Anterior cingulate cortex (tissue), 58 donors: ENCODE data around the gene NT5C3A.
"Not testable (repeated sequence)": the region's sequence is repeated elsewhere in the genome, so short reads cannot be mapped to it uniquely, and the experiment has no call there.

ENCODE experiments used
- DNase-seq, 58 donors: peaks; one replicate each; lab custom pipeline; 2025; lab: John Stamatoyannopoulos, UW

NT5C3A gene

DNA sequence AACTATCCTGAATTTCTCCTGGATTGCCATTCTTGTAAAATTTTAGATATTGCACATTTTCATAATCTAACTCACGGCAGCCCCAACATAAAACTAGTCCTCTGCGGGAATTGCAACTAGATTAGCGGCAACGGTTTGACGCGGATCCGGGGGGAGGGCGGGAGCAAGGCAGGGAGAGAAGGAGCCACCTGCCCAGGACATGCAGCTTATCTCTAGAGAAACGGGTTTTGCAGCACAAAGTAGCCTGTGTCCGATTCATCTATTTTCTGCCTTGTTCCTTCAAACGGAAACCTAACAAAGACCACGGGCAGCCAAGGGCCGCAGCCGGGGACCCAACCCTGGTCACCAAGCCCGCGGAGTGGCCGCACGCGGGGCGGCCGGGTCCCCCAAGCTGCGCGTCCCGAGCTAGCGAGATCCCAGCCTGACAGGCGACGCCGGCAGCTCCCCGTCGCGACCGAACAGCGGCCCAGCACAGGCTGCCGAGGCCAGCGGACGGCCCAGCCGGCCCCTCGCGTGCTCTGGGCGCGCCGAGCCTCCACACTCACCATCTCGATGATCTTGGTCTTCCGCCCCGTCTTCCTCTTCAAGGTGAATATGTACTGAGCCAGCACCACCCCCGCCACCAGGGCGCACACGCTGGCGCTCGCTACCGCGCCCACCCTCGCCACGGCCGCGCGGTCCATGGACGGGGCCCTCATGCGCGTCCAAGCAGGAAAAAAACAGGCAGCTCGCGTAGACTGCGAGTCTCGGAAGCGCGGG lies at the start of gene NT5C3A:
TSS of gene NT5C3A (minus strand) at position 754 of the 759 bp plus-strand sequence. CDS start at position 683, 71 bp downstream.
- peak in 26 of 58 donors; percentile 13 to 66 (median 39) for DNase-seq

DNA sequence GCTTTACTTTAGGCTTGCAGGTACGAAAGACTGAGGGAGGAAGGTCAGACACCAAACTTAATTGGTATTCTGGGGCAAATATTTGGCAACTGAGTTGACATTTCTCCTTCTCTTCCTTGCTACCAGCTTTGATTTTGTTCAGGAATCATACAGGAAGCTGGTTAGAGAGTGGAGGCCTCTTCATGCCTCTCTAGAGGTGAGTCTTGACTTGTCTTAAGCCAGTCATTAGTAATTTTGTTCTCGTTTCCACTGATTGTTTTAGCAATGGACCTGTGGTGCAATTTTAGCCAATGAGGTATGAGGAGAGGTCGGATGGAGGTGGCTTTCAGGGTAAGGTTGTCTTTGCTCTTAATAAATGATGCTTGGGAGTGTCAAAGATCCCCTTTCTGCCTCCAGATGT lies 49.0 kb upstream of the NT5C3A start:
- DNase-seq: no peak

DNA sequence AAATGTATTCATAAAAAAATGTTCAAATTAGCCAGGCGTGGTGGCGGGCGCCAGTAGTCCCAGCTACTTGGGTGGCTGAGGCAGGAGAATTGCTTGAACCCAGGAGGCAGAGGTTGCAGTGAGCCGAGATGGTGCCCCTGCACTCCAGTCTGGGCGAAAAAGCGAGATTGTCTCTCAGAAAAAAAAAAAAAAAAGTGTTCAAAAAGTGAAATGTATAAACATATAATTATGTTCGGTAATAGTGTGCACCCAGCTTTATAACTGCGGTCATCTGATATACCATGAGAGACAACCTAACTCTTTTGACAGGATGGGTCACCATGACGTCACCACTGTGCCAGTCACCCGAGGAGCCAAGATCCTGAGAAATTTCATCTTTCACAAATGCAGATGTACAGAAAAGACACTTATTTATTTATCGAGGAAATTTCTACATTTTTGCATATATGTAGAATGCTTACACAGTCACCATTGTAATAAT lies 47.2 kb upstream of the NT5C3A start:
- peak in 16 of 58 donors; percentile 1 to 51 (median 12) for DNase-seq

DNA sequence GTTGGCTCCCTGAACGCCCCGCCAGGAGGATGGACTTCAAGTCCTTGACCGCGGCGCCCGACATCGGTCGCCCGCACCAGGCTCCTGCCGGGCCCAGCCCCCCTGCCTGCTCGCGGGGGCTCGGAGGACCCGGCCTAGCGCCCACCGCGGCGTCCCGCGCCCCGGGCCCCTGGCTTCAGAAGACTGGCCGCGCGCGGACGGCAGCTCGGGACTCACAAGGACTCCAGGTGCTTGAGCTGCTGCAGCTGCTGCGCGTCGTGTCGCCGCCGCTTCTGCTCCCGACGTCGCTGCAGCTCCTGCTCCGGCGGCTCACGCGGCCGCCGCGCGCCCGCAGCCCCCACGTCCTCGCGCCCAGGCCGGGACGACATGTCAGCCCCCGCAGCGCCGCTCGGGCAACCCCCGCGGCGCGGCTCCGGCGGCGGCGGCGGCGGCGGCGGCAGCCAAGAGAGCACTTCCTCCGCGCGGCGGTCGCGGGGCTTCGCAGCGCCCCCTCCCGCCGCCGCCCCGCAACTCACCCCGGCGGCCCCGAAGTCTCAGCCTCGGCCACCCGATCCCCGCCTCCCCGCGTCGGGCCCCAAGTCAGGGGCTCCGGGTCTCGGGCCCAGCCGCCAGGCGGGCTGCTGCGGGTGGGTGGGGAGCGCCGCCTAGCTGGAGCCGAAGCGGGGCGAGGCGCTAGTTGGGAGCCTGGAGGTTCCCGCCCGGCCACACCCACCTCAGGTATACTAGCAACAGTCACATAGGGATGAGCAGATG lies 46.6 kb upstream of the NT5C3A start, which contains the start of gene RP9:
TSS of gene RP9 (minus strand) at position 400 of the 753 bp plus-strand sequence. CDS start at position 368, 32 bp downstream.
- DNase-seq: peak in 54 of 58 donors; percentile 6 to 77 (median 51)

DNA sequence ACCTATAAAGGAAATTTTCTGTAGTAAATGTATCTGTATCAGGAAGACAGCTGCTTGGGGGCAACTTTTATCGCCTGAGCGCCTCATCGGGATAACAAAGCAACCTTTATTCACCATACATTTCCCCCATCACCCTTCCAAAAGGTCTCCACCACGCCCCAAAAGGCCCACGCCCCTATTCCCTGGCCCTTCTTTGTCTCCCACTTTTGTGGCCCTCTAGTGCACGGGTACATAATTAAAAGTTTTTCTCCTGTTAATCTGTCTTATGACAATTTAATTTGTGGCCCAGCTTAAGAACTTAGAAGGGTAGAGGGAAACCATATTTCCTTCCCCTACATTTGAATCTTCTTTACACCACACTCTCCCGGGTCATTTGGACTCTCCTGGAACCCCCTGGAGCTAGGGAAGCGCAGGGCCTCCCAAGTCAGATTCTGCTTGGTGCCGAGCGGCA lies 46.0 kb upstream of the NT5C3A start:
- DNase-seq: no peak

DNA sequence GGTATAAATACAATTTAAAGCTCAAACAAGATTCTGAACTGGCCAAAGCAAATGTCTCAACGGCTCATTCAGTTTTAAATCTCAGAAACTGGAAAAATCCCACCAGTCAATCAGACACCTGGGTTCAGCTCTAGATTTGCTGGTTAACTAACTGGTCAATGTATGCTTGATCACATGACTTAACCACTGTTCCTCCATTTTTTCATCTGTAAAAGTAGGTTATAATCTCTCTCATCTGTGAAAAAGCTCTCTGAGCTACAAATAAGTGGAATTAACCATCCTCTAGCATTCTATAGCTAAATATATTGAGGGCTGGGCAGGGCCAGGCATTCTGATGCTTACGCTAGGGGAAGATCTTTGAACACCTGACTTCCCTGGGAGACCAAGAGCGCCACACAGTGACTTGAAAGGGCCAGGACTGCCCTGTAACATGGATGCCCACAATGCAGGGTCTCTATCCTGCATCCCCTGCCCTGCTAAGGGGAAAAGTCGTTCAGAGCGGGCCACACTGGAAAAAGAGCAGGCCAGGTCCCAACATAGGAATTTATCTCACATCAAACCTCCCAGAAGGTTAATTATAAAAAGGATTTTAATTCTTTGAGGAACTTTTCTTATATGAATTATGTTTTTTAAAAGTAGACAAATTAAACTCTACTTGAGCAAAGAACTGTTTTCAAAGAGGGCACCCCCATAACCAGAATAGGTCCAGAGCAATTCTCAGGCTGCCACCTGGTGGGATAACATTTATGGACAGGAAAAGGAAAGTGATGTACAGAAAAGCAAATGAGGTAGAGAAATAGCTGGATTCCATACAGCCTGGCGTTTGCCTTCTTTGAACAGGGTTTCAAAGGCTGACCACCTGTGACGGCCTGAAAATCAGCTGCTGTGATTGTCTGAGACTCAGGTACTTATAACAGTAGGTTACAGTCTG lies 44.8 kb upstream of the NT5C3A start:
- DNase-seq: peak in 12 of 58 donors; percentile 1 to 22 (median 3)

DNA sequence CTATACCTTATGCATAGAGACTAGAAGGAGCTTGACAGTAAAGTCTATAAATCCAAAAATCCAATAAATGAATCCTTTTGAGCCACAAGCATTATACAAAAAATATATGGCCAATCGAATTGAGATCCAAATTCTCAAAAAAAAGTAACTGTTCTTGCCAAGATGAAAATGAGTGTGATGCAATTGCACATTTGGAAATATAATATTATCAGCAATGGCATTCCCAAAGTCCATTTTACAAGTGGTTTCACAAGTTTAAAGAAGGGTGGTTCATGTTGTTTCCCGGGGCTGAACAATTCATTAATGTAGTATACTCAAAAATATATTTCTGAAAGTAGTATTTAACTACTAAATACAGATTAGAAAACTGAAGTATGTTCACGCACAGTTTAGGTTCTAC lies 39.3 kb upstream of the NT5C3A start:
- DNase-seq: no peak

DNA sequence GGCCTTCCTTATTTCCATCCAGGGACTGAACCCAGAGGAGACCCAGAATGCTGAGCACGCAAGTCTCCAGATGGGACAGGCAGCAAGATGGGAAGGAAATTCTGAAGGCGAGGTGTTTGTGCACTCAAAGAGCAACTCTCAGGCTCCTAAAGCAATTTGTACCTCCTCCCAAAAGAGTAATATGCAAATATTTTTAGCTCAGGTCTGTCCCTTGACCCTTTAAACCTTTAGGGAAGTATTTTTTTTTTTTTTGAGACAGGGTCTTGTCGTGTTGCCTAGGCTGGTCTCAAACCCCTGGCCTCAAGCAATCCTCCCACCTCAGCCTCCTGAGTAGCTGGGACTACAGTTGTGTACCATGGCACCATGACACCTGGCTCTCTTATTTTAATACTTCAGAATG lies 38.2 kb upstream of the NT5C3A start:
- no peak for DNase-seq

DNA sequence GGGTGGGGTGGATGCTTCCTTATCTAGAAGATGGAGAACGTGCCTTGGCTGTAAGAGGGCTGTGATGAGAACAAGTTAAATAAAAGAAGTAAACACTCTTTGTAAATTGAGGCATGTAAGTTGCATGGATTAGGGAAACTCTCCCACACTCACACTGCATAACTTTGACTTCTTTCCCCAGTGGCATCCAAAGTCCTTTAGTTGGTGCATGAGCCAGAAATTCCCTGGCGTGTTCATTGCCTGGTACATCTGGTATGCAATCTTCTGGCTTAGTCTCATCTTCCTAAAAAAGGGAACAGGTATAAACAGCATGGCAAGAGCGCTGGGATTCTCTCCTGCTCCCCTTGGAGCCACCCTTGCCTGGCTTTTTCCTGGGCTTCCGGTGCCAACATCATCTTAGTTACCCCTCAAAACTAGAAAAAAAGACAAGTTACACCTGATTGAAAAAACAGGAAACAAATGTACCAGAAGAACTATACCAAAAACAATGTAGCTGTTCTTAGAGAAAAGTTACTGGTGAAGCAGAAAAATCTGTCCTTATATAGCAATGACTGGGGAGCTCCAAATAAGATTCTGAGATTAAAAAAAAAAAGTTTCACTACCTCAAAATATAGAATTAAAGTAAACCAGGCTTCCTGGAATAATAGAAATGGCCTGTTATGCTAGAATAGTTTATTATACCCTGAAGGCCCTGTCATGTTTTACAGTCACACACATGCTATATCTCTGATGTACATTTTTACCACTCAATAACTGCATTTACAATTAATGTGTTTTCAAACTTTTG lies 36.8 kb upstream of the NT5C3A start:
- no peak for DNase-seq

DNA sequence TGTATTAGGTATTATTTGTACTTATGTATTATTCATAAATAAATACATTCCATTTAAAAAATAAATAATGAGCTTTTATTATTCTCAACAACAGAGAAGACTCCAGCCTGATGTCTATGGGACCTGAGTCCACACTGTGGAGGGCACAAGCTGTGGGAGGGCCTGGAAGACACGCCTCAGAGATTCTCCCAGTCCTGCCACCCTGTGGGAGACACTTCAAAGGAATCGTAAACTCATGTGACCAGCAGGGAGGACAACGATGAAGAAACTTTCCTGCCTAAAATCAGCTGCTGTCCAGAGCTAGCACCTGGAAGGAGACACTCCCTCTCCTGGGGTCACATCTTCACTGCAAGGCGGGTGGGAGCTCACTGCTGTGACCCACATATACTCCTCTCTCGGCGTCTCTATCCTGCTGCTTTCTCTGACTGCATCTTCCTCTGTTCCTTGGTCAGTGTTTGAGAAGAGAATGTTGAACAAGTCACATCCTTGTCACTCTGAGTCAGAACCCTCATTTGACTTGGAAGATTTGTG lies 32.2 kb upstream of the NT5C3A start:
- DNase-seq: not testable (repeated sequence)

DNA sequence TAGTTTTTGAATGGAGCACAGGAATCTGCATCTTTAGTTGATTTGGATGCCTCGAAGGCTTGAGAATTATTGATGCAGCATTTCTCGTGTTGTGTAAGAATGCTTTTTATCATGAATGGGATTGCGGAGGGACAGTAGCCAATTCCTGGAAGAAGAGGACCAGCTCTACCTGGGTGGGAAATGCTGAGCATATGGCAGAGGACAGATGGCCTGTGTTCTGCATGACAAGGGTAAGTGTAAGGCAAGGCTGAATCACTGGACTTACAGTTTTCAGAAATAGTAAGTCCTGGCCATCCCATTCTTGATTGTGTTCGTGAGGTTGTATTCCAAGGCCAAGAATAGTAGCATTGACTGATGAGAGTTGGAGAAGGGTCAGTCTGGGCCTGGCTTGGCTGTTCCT lies 30.7 kb upstream of the NT5C3A start:
- no peak for DNase-seq

DNA sequence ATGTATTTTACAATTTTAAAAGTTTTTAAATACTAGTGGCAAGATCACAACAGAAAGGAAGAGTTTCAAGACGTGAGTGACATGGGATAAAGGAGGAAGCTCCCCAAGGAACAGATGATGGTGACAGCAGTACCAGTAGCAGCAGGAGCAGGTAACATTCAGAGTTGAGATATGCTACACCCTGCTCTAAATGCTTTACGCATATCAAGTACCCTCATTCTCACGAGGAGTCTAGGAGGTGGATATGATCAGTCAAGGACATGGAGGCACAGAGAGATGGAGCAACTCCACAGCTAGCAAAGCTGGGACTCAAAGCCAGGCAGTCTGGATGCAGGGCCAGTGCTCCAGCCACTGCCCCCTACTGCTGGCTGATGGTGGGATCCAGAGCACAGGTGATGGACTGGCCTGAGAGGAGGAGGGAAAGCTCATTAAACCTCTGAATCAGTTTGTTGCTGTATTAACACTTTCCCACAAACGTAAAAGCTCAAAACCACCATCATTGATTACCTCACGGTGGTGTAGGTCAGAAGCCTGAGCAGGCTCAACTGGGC lies 29.1 kb upstream of the NT5C3A start:
- DNase-seq: no peak

DNA sequence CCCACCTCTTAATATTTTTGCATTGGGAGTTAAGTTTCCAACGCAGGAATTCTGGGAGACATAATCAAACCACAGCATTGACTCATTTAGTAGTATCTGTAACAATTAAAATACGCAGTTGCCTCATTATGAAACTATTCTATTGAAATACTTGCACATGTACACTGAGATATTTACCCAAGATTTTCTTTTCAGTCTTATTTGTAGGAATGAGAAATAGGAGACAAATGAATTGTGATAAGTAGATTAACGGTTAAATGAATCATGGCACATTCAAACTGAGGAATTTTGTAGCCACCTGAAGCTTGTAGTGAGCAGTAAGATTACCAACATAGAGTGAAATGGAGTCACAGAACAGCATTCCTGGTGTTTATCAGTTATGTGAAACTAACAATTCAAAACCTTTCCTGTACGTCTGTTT lies 28.5 kb upstream of the NT5C3A start:
- DNase-seq: no peak

DNA sequence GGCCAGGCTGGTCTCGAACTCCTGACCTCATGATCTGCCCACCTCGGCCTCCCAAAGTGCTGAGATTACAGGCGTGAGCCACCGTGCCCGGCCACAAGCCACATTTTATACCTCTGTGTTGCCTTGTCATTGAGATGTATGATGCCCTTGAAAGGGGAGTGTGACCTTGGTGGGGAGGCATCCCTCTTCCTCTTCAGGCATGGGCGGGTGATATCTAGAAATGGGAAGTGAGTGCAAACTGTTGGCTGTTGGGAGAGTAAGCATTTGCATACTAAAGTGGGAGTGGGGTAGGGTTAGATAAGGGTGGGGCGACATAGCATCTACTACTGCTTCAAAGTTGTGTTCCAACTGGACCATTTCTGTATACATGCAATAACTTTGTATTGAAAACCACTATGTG lies 26.6 kb upstream of the NT5C3A start:
- DNase-seq: no peak

DNA sequence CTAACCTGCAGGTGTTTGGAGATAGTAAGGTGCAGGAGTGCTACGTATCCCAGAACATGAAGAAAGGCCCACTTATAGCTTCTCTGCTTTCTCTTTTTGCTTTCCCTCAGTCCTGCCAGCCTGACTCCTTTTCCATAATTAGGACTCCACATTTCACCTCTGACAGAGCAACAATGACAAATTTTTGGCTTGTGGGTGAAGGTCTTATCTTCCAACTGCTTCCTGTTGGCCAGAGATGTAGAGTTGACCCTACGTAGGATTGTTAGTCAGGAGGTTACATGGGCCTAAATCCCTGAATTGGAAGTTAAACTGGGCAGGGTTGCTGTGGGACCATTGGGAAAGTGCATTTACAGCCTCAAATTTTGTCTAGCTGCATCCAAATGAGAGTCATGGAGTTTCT lies 25.3 kb upstream of the NT5C3A start:
- DNase-seq: no peak

DNA sequence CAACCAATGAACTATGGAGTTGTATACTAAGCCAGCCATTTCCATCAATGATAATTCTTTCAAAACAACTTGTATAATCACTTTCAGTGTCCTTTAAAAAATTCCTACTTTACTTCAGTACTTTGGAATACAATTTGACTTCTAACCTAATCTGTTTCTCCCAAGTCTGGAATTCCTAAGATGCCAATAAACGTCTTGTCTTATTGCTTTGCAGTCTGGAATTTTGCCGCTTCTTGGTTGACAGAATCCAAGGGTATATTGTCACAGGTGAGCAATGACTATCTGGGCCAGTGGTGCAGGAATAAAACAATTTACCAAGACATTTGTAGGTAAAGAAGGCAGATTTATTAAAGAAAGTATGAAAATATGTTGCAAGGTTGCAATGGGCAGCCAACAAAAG lies 24.8 kb upstream of the NT5C3A start:
- no peak for DNase-seq

DNA sequence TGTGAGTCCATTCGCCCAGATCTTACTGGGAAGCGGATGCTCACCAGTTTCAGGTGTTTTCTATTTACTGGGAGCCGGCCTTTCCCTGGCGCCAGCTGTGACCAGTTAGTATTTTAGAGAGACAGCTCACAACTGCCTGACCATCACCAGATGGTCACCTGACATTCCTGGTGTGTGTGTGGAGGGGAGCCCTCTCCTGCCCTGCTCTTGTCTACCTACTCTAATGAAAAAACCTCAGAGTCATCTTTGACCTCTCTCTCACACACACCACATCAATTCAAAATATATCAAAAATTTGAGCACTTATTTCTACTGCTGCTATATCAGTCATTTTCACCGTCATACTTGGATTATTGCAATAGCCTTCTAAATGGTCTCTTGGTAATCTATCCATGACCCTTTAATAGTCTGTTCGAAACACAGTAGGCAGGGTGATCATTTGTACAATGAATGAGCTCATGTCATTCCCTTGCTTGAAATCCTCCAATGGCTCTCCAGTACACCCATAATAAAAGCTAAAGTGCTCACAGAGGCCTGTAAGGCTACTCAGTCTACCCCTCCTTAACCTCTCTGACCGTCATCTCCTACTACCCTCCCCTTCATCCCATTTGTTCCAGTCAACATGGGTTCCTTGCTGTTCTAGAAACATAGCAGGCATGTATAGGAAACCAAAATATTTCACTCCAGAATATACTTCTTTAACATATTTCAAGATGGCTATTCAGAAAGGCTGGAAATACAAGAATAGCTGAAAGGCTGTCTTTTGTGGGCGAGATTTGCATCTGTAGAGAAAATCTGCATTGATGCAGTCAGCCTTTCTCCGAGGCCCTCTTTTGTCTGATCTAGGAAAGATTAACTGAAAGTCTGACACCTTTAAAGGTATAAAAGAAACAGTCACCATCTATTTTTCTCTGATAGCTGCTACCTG lies 17.5 kb upstream of the NT5C3A start:
- DNase-seq: no peak

DNA sequence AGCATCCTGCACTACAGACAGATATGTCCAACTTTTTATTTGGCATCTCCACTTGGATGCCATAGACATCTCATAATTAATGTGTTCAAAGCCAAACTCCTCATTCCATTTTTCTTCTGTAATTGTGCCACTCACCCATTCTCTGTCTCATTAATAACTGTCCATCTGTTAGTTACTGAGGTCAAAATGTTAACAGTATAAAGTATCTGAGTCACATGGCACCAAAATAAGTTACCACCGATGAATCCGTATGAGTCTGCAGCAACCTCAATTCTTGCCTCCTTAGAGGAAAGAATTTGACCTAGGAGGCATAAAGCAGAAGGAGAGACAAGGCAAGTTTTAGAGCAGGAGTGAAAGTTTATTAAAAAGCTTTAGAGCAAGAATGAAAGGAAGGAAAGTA lies 16.5 kb upstream of the NT5C3A start:
- DNase-seq: no peak
